ENCODE results near the gene EP400. TPM values are rescaled to one million over a fixed set of nuclear protein-coding genes. Genes with fewer than 3 reads are reported as not detected.

Gene EP400
- total and polyA plus RNA-seq, 4 donors = 11.4 to 47.8 (median 25.7) TPM

DNA sequence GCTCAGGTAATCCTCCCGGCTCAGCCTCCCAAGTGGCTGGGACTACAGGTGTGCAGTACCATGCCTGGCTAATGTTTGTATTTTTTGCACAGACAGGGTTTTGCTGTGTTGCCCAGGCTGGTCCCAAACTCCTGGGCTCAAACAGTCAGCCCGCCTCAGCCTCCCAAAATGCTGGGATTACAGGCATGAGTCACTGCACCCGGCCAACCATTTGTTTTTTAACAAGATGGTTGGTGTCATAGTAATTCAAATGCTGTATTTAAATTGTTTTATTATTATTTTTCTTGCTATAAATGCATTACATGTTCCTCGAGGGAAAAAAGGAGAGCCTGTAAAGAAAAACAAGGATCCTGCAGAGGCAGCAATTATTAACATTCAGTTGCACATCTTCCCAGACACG, 83.9 kb downstream of the EP400 start:
- Histone ChIP-seq H3K9me3 (ENCODE audit: control insufficient read depth in 4 of 4, insufficient read depth in 3 of 4, low read length in 3 of 4) (no peaks in the 10 kb centered on the region), H3K27me3 (ENCODE audit: control insufficient read depth in 3 of 3, insufficient read depth in 3 of 3, low read length in 2 of 3) (no peaks in the 10 kb centered on the region), H3K27ac (ENCODE audit: low read depth in 1 of 2, low read length in 1 of 2) (no peak overlapping the region), H3K4me3 (no peak overlapping the region), H3K4me1 (ENCODE audit: control insufficient read depth in 5 of 5, insufficient read depth in 5 of 5, low read length in 5 of 5) (no peaks in the 10 kb centered on the region), H3K9ac (ENCODE audit: insufficient read depth in 1 of 2, low read length in 2 of 2) (no peak overlapping the region), H3K36me3 (ENCODE audit: control insufficient read depth in 4 of 4, insufficient read depth in 4 of 4, low read length in 4 of 4) (peaks cover 22 to 72% (median 58%) of the 10 kb centered on the region in 4 donors)
- 97% methylated on average over 5 of the region's 5 CpGs for WGBS, 2 donors
- ATAC-seq (ENCODE audit: insufficient read depth, low FRiP score) = no peak
- DNase-seq = no peak
- TF ChIP-seq, protein P1, sequence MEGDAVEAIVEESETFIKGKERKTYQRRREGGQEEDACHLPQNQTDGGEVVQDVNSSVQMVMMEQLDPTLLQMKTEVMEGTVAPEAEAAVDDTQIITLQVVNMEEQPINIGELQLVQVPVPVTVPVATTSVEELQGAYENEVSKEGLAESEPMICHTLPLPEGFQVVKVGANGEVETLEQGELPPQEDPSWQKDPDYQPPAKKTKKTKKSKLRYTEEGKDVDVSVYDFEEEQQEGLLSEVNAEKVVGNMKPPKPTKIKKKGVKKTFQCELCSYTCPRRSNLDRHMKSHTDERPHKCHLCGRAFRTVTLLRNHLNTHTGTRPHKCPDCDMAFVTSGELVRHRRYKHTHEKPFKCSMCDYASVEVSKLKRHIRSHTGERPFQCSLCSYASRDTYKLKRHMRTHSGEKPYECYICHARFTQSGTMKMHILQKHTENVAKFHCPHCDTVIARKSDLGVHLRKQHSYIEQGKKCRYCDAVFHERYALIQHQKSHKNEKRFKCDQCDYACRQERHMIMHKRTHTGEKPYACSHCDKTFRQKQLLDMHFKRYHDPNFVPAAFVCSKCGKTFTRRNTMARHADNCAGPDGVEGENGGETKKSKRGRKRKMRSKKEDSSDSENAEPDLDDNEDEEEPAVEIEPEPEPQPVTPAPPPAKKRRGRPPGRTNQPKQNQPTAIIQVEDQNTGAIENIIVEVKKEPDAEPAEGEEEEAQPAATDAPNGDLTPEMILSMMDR (IDR thresholded peaks at IDR 0.05; ENCODE audit: control extremely low read depth, extremely low read depth) = no peak

DNA sequence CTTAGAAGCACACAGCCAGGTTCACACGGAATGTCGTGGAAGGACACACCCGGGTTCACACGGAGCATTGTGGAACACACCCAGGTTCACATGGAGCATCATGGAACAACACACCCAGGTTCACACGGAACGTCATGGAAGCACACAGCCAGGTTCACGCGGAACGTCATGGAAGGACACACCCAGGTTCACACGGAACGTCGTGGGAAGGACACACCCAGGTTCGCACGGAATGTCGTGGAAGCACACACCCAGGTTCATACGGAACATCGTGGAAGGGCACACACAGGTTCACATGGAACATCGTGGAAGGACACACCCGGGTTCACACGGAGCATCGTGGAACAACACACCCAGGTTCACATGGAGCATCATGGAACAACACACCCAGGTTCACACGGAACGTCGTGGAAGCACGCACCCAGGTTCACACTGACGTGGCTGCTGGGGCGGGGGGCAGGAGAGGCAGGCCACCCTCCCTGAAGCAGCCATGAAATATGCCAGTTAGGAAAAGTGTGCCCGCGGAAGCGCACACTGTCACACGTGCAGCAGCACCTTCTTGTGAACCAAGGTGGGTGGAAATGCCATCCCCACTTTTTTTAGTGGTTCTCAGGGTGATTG, 86.4 kb downstream of the EP400 start:
- H3K9me3 ChIP-seq (ENCODE audit: control insufficient read depth in 4 of 4, insufficient read depth in 3 of 4, low read length in 3 of 4) = no peaks in the 10 kb centered on the region
- WGBS, 2 donors = 95 to 97% methylated on average over 31 of the region's 31 CpGs
- H3K27ac ChIP-seq (ENCODE audit: low read depth in 1 of 2, low read length in 1 of 2) = no peak overlapping the region
- peaks cover 17 to 62% (median 45%) of the 10 kb centered on the region in 4 donors for H3K36me3 ChIP-seq (ENCODE audit: control insufficient read depth in 4 of 4, insufficient read depth in 4 of 4, low read length in 4 of 4)
- no peak overlapping the region for H3K9ac ChIP-seq (ENCODE audit: insufficient read depth in 1 of 2, low read length in 2 of 2)
- no peaks in the 10 kb centered on the region for H3K4me1 ChIP-seq (ENCODE audit: control insufficient read depth in 5 of 5, insufficient read depth in 5 of 5, low read length in 5 of 5)
- DNase-seq (no peak), ATAC-seq (ENCODE audit: insufficient read depth, low FRiP score) (no peak)
- TF ChIP-seq, protein P1 (IDR thresholded peaks at IDR 0.05; ENCODE audit: control extremely low read depth, extremely low read depth) = no peak
- no peak overlapping the region for H3K4me3 ChIP-seq
- no peaks in the 10 kb centered on the region for H3K27me3 ChIP-seq (ENCODE audit: control insufficient read depth in 3 of 3, insufficient read depth in 3 of 3, low read length in 2 of 3)

DNA sequence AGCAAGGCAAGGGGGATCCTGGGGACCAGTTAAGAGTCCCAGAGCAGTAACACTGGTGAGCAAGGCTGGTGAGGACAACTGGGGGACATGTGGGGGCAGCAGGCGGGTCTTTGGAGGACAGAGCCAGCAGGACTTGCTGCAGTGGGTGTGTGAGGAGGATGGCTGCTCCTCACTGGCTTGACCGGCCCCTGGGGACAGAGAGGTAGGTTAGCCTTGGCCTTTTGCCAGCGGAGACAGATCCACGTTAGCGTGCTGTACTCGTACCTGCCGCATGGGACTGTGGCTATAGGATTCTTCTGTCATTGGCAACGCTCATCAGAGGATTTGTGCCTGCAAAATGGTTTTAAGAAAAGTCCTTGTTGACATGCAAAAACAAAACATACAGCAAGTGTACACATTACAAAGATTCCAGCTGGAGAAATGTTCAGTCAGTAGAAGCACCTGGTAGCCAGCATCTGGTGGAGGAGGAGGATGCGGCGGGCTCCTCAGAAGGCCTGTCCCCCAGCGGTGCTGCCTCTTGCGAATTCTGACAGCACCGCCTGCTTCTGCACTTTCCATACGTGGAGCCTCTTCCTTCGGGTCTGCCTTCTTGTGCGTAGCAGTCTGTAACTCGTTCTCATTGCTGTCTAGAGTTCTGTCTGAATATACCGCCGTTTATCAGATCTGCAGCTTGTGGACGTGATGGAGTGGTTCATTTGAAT, 91.3 kb downstream of the EP400 start:
- Histone ChIP-seq H3K27ac (ENCODE audit: low read depth in 1 of 2, low read length in 1 of 2) (no peak overlapping the region), H3K9me3 (ENCODE audit: control insufficient read depth in 4 of 4, insufficient read depth in 3 of 4, low read length in 3 of 4) (no peaks in the 10 kb centered on the region), H3K27me3 (ENCODE audit: control insufficient read depth in 3 of 3, insufficient read depth in 3 of 3, low read length in 2 of 3) (no peaks in the 10 kb centered on the region), H3K36me3 (ENCODE audit: control insufficient read depth in 4 of 4, insufficient read depth in 4 of 4, low read length in 4 of 4) (peaks cover 15 to 61% (median 28%) of the 10 kb centered on the region in 4 donors), H3K9ac (ENCODE audit: insufficient read depth in 1 of 2, low read length in 2 of 2) (no peak overlapping the region), H3K4me3 (no peak overlapping the region), H3K4me1 (ENCODE audit: control insufficient read depth in 5 of 5, insufficient read depth in 5 of 5, low read length in 5 of 5) (no peaks in the 10 kb centered on the region)
- 92% methylated on average over 20 of the region's 20 CpGs for WGBS, 2 donors
- no peak for ATAC-seq (ENCODE audit: insufficient read depth, low FRiP score)
- TF ChIP-seq, protein P1 (IDR thresholded peaks at IDR 0.05; ENCODE audit: control extremely low read depth, extremely low read depth) = no peak
- no peak for DNase-seq
